Thyroid gland (tissue), 4 donors: ENCODE data around the gene RHOV. TPM values are rescaled to one million over a fixed set of nuclear protein-coding genes. Genes with fewer than 3 reads are reported as not detected.

ENCODE experiments used
- DNase-seq, 2 donors: peaks; one replicate each; pipeline ENCODE4 v3.0.0-alpha.2; 2019
- H3K27ac ChIP-seq, 3 donors: fragments of 200-600 bp; sonication (generic); 1 replicate in 2 of 3; 2 replicates in 1 of 3; pipeline ENCODE4 v1.5.1; 2016 to 2019; ENCODE audit warnings: mild to moderate bottlenecking in 1 of 3, moderate library complexity in 1 of 3
- H3K27me3 ChIP-seq: fragments of 200-600 bp; sonication (generic); one replicate; pipeline ENCODE4 v1.5.1; 2019
- H3K36me3 ChIP-seq, 2 donors: fragments of 200-600 bp; sonication (generic); one replicate each; pipeline ENCODE4 v1.5.1; 2016 to 2019
- H3K4me1 ChIP-seq, 2 donors: fragments of 200-600 bp; sonication (generic); one replicate each; pipeline ENCODE4 v1.5.1; 2017 to 2019
- H3K4me3 ChIP-seq, 3 donors: fragments of 200-600 bp; sonication (generic); replicated peaks in 1 of 3; 1 replicate in 2 of 3; 2 replicates in 1 of 3; pipeline ENCODE4 v1.5.1; 2016; ENCODE audit warnings: mild to moderate bottlenecking in 1 of 3
- H3K9me3 ChIP-seq: fragments of 200-600 bp; sonication (generic); one replicate; pipeline ENCODE4 v1.5.1; 2017
- POLR2A ChIP-seq, 2 donors: fragments of 450-650 bp; IDR thresholded peaks; one replicate each; pipeline ENCODE4 v1.6.1; 2017; ENCODE audit warnings: antibody characterized with exemption in 2 of 2, mild to moderate bottlenecking in 2 of 2, moderate library complexity in 1 of 2
- WGBS, 2 donors: methylation state at CpG; one replicate each; pipeline ENCODE4 v1.1.5; 2017; 5-methylcytosine and 5-hydroxymethylcytosine counted together
- intact Hi-C: fragments of 100-400 bp; cut with DNase I; formaldehyde crosslinking; loops from one replicate; pipeline ENCODE4 v1.15.1; 2023
- total RNA-seq, 4 donors: library from RNA; depleted of rRNA; stranded (reverse); fragments of >200 nt; gene quantifications; one replicate each; pipeline ENCODE4 v1.2.3, GENCODE V29; 2016
- TF ChIP-seq, protein P1 (sequence below), 6 experiments: fragments of 200-600 bp in 3 of 6; fragments of 450-650 bp in 3 of 6; sonication (generic) in 3 of 6; IDR thresholded peaks; one replicate each; pipeline ENCODE4 v1.5.1; 2016 to 2019; ENCODE audit warnings: antibody characterized with exemption in 6 of 6, mild to moderate bottlenecking in 2 of 6, inconsistent platforms in 1 of 6, moderate library complexity in 1 of 6

Gene RHOV
- total RNA-seq, 4 donors from 2014 or later: 0.29 TPM; not detected in 3

DNA sequence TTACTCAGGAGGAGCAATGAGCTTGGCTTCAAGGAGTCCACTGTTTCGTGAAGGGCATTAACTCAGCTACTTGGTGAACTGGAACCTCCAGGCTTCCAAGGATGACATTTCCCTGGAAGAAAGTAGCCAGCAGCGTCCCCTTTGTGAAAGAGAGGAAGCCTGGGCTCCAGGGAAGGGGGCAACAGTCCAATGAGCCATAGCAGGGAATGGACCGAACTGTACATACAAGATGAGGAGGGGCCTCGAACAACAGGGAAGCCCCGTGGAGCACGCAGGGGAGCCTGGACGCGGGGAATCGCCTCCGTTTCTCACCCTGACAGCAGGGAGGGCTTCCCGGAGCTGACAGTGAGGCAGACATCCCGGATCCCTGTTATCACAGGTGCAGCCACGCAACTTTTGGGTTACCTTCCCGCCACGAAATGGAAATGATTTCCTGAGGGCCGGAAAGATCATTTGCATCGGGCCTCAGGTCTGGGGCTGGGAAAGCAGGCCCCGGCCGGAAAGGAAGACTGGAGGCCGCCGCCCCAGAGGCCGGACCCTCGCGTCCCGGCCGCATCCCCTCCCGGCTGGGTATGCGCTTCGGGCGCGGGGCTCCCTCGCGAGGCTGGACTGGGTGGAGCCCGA lies 30.7 kb downstream of the RHOV start:
- peaks cover 0 to under 1% of the 10 kb centered on the region in 2 donors for H3K36me3 ChIP-seq
- intact Hi-C loops: no loop called here
- peak overlapping the region; percentile 47 to 90 (median 68) for H3K27ac ChIP-seq
- peaks cover 22 to 29% of the 10 kb centered on the region in 2 donors for H3K4me1 ChIP-seq
- 6 to 15% methylated on average over 12 to 17 of the region's 34 CpGs for WGBS, 2 donors
- H3K9me3 ChIP-seq: no peaks in the 10 kb centered on the region
- peak overlapping the region; percentile 50 to 62 (median 57) for H3K4me3 ChIP-seq
- no peak for TF ChIP-seq POLR2A (IDR thresholded peaks at IDR 0.05)
- TF ChIP-seq, protein P1, sequence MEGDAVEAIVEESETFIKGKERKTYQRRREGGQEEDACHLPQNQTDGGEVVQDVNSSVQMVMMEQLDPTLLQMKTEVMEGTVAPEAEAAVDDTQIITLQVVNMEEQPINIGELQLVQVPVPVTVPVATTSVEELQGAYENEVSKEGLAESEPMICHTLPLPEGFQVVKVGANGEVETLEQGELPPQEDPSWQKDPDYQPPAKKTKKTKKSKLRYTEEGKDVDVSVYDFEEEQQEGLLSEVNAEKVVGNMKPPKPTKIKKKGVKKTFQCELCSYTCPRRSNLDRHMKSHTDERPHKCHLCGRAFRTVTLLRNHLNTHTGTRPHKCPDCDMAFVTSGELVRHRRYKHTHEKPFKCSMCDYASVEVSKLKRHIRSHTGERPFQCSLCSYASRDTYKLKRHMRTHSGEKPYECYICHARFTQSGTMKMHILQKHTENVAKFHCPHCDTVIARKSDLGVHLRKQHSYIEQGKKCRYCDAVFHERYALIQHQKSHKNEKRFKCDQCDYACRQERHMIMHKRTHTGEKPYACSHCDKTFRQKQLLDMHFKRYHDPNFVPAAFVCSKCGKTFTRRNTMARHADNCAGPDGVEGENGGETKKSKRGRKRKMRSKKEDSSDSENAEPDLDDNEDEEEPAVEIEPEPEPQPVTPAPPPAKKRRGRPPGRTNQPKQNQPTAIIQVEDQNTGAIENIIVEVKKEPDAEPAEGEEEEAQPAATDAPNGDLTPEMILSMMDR (IDR thresholded peaks at IDR 0.05): peak in 1 of 6 experiments; percentile 4
- peak; percentile 19 to 26 for DNase-seq
- H3K27me3 ChIP-seq: no peaks in the 10 kb centered on the region

DNA sequence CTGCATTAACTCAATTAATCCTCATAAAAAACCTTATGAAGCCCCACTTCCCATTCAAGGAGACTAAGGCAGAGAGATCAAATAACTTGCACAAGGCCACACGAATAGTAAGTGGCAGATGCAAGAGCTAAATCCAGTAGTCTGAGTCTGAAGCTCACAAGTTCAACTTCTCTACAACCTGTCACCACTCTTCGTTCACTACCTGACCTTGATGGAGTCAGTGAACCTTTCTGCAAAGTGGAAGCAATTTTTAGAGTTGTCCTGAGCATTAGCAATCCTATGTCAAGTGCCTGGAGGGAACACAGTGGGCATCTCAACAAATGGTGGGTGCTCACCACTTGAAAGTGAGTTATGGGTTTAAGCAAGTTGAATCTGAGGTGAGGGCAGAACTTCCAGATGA lies 32.3 kb downstream of the RHOV start:
- no peak for DNase-seq
- 86 to 89% methylated on average over 2 of the region's 2 CpGs for WGBS, 2 donors
- Histone ChIP-seq H3K27me3 (no peaks in the 10 kb centered on the region), H3K4me1 (peaks cover 13 to 14% of the 10 kb centered on the region in 2 donors), H3K4me3 (no peak overlapping the region), H3K36me3 (peaks cover 0 to 4% of the 10 kb centered on the region in 2 donors), H3K9me3 (no peaks in the 10 kb centered on the region), H3K27ac (no peak overlapping the region)
- no peak for TF ChIP-seq POLR2A (IDR thresholded peaks at IDR 0.05)
- TF ChIP-seq, protein P1 (IDR thresholded peaks at IDR 0.05): no peak
- intact Hi-C loops: no loop called here

DNA sequence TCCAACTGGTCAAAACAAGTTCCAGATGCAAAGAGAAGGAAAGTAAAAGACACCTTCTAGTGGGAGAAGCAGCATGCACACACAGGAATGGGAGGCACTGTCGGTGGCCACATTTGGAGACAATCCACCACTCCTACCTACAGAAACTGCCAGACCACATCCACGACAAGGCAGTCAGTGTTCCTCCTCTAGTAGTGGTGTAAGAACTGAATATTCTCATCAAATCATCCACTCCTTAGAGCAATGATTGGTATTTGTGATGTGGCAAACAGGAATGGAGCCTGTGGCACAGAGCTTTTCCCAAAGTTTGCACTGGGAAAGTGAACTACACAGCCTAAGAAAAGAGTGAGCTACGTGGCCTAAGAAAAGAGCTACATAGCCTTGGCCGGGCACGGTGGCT lies 35.3 kb downstream of the RHOV start:
- Histone ChIP-seq H3K4me3 (no peak overlapping the region), H3K27me3 (no peaks in the 10 kb centered on the region), H3K36me3 (peaks cover 0 to 4% of the 10 kb centered on the region in 2 donors), H3K27ac (no peak overlapping the region), H3K9me3 (no peaks in the 10 kb centered on the region), H3K4me1 (peaks cover 0 to 4% of the 10 kb centered on the region in 2 donors)
- WGBS, 2 donors: 84 to 87% methylated on average over 5 of the region's 5 CpGs
- intact Hi-C loops: no loop called here
- no peak for DNase-seq
- no peak for TF ChIP-seq POLR2A (IDR thresholded peaks at IDR 0.05)
- TF ChIP-seq, protein P1 (IDR thresholded peaks at IDR 0.05): no peak

DNA sequence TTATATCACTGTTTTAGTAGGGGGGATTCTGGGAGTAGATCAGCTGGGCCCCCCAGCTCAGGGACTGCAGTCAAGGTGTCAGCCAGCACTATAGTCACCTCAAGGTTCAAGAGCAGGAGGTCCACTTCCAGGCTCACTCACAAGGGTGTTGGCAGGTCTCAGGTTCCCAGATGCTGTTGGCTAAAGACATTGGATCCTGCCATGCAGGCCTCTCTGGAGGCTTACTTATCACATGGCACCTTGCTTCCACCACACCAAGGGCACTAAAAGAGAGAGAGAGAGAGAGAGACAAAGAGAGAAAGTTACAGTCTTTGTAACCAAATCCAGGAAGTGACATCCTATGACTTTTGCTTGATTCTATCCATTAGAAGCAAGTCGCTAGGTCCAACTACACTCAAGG lies 38.0 kb downstream of the RHOV start:
- Histone ChIP-seq H3K4me1 (no peaks in the 10 kb centered on the region), H3K27ac (no peak overlapping the region), H3K9me3 (no peaks in the 10 kb centered on the region), H3K27me3 (no peaks in the 10 kb centered on the region), H3K36me3 (peaks cover 0 to 4% of the 10 kb centered on the region in 2 donors), H3K4me3 (no peak overlapping the region)
- 90 to 92% methylated on average over 1 of the region's 1 CpG for WGBS, 2 donors
- DNase-seq: no peak
- TF ChIP-seq, protein P1 (IDR thresholded peaks at IDR 0.05): no peak
- no peak for TF ChIP-seq POLR2A (IDR thresholded peaks at IDR 0.05)
- intact Hi-C loops: no loop called here

DNA sequence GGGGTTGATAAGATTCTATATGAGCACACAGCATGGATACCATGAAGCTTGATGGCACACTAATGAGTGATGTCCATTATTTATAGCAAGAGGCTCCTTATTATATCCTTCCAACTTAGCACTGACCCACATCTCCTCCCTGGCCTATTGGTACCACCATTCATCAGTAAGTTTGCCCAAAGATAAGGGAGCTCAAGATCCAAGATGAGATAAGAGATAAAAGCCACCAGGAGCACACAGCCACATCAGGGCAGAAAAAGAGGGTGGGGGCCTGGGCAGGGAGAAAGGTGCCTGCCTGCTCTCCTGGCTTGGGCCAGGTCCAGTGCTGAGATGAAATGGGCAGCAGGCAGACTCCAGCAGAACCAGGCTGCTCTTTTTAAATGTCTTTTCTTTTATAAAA lies 41.1 kb downstream of the RHOV start:
- no peak for TF ChIP-seq POLR2A (IDR thresholded peaks at IDR 0.05)
- TF ChIP-seq, protein P1 (IDR thresholded peaks at IDR 0.05): no peak
- DNase-seq: no peak
- H3K27ac ChIP-seq: no peak overlapping the region
- H3K4me3 ChIP-seq: no peak overlapping the region
- H3K4me1 ChIP-seq: no peaks in the 10 kb centered on the region
- no peaks in the 10 kb centered on the region for H3K9me3 ChIP-seq
- no peaks in the 10 kb centered on the region for H3K27me3 ChIP-seq
- intact Hi-C loops: no loop called here
- H3K36me3 ChIP-seq: no peaks in the 10 kb centered on the region
